GM10266 (cell line): ENCODE data around the gene MOCS1.

Experiments
- DNase-seq: peaks from one replicate; pipeline ENCODE4 v3.0.0; 2012; ENCODE audit errors: extremely low spot score
- CTCF ChIP-seq: IDR thresholded peaks from 2 replicates; pipeline ENCODE4 v1.5.1; 2012; ENCODE audit warnings: mild to moderate bottlenecking, low read depth; ENCODE audit not compliant: control insufficient read depth, insufficient read depth; ENCODE audit errors: missing control alignments

MOCS1 gene

GRCh38 chr6:39958947-39959346, 24.7 kb upstream of the MOCS1 start:
- no peak for TF ChIP-seq CTCF
- no peak for DNase-seq

- TF ChIP-seq CTCF, result no peak
Measured at GRCh38 chr6:39956936-39957335, 22.7 kb upstream of the MOCS1 start.

GRCh38 chr6:39953076-39953618, 18.9 kb upstream of the MOCS1 start:
- DNase-seq, result no peak
- no peak for TF ChIP-seq CTCF

More at GRCh38 chr6:39956936-39957335, 22.7 kb upstream of the MOCS1 start:
- no peak for DNase-seq

- TF ChIP-seq CTCF, result no peak
- DNase-seq, result no peak
Measured at GRCh38 chr6:39952167-39952566, 17.9 kb upstream of the MOCS1 start.

- no peak for TF ChIP-seq CTCF
- no peak for DNase-seq
Measured at GRCh38 chr6:39951716-39952115, 17.5 kb upstream of the MOCS1 start.

- DNase-seq, result no peak
- TF ChIP-seq CTCF, result no peak
Measured at GRCh38 chr6:39951191-39951590, 16.9 kb upstream of the MOCS1 start.

GRCh38 chr6:39950125-39950720, 16.0 kb upstream of the MOCS1 start:
- no peak for TF ChIP-seq CTCF
- no peak for DNase-seq
